Activated T-cell treated with anti-CD3 and anti-CD28 coated beads for 1 hour (primary cell): Measurements from ENCODE around the gene KCTD5.

Experiments
- DNase-seq: peaks from one replicate; pipeline ENCODE4 v3.0.0-alpha.2; 2020; ENCODE audit warnings: low read depth

The KCTD5 gene

DNA sequence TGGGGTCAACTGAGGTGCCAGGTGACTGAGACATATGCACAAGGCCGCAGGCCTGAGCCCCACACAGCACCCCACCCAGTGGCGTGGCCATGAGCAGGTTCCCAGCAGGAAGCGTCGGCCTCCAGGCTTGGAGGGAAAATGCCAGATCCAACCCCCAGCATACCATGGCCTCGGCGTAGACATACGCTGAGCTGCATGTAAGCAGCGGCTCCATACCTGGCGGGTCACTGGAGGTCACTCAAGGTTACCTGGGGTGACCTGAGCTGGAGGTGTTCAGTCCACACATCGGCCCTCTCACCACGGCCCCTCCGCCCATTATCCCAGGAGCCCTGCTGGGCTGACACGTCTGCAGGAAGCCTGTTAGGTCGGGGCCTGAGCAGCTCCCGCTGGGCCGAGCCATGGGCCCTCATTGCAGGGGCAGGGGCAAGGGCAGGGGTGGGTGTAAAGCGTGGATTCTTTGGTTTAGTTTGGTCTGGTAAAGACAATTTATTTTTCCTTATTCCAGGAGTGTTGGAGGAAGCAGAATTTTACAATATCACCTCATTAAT, 15.2 kb downstream of the KCTD5 start:
- DNase-seq = no peak

DNA sequence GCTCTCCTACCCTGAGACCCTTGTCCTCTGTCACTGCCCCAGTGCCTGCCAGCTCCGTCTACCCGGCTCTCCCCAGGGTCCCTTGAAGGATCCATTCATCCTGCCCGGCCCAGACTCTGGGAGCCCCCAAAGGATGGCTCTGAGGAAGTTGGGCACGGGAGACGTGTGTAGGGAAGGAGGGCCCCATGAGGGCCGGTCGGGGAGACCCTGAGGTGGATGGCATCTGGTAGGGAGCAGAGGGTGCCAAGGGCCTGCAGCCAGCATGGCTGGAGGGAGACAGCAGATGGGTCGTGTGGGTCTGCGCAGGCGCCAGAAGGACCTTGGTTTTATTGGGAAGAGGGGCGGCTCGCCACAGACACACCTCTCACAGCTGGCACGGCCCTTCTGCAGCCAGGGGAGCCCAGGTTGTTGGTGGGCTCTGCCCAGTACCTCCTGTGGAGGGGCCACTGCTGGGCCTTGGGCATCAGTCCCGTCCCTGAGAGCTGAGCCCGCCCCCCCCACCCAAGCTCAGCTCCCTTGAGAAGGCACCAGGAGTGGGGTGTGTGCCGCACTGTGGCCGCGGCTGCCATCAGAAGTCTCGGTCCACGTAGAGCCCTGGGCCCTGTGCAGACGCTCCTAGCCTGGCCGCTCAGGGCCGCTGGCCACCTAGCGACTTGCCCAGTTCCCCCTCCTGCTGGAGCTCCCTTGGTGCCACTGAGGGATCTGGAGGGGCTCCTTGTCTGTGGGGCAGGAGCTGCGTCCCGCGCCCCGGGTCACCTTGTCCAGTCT, 16.0 kb downstream of the KCTD5 start:
- DNase-seq = no peak

DNA sequence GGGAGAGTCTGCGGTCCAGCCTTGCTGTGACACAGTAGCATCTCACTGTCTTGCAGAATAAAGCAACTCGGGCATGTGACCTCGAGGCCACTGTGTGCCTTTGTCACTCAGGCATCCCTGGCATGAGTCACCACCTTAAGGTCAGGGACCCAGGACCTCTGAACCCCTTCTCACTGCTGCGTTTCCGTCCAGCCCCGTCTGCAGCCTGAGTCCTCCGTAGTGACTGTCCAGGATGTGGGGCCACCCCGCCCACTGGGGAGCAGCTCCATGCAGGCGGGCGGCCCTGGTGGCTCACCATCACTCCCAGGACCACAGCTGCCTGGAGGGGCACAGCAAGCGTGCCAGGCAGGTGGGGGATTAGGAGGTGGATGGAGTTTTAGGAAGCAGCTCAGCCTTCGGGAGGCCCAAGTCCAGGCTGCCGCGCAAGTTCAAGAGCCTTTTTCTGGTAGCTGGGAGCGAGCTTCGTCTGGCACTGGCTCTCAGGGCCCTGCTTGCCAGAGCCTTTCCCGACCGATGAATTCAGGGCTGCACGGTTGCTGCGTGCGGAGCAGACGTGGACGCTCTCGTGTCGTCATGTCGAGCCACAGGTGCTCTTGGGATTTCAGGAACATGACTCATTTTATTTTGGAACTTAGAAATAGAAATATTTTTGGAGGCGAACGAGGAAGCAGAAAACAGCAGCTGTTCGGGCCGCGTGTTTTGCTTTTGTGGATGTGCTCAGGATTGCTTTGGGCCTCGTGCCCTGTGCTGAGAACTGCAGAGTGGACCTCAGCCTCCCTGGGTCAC, 16.8 kb downstream of the KCTD5 start:
- DNase-seq = no peak

DNA sequence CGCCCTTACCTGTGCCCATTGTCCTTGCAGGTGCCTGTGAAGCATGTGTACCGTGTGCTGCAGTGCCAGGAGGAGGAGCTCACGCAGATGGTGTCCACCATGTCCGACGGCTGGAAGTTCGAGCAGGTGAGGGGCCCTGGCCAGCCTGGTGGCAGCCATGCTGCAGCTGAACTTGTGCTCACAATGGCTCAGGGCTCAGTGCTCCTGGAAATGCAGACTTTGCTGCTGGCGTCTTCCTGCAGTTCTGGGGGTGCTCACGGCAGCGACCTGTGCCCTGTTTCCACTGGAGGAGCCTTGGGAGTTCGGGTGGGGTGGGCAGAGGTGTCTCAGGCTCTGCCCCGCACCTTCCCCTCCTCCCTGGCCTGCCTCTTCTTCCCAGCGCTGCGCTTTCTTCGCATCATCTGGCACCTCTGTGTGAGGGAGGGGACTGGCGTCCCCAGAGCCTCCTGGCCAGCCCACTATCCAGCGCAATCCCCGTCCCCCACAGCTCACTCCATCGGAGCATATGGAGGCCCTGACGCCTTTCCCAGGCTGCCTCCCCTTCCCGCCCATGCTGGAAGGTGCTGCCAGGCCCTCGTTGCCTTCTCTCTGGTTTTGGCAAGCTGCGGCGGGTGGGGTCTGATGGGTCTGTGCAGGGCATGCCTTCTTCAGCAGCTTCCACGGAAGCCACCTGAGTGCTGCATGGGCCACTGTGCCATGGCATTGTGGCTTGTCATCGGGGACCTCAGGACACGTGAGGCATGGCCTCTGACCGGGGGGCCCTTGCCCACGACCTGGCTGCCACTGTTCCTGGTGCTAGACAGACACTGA, 17.7 kb downstream of the KCTD5 start:
- no peak for DNase-seq

DNA sequence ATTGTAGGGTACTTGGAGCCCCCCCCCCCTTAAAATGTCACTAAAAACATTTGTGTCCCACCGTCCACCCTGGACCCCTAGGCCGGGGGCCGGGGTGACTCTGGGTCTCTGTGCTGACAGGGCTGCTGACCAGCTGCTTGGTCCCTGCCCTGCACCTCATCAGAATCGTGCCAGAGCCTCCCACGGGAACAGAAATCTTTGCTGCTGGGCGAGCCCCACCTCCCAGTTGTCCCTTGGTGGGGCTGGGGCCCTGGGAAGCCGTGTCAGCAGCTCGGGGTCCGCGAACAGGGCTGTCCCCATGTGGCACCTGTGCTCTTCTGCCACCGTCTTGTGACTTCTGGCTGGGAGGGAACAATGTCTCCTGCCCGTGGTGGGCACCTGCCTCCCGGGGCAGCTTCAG, 18.5 kb downstream of the KCTD5 start:
- DNase-seq = no peak

DNA sequence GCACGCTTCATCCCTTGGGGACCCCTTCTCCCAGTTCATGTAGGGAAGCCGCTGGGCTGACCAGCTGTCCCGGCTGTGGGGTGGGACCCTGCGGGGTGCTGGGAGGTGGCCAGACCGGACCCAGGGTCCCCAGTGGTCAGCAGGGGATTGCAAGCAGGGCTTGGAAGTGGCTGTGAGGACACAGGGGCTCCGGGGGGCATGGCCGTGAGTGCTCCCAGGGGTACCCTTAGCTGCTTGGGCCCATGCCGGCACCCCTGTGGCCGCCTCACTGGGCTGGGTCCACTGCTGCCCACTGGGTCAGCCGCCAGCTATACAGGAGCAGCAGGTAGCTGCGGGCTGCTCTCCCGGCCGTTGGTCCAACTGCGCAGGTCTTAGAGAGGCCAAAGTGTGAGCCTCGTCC, 18.9 kb downstream of the KCTD5 start:
- no peak for DNase-seq

DNA sequence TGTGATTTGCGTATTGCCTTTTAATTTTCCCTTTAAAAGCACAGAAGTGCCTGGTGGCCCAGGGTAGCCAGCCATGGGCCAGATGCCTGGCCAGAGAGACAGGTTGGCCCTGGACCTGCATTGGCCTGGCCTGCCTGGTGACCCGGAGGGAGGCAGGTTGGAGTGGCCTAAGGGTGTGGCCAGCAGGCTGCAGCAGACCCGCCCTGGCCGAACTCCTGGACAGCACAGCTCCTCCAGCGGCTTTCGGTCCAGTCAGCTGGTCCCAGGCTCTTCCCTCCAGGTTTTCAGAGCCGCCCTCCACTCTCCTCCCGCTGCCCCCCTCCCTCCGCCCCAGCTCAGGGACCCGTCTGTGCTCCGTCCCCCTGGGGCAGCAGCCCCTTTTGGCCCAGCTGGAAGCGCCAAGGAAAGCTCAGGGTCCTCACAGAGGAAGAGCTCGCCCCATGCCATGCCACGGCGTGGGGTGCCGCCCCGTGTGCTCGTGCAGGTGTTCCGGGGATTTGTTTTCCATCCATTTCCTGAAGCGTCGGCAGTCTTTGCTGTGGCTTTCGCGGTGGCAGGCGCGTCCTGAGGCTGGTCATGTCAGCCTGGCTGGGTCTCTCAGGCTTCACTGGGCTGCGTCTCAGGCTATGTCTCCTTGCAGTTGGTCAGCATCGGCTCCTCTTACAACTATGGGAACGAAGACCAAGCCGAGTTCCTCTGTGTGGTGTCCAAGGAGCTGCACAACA, 19.6 kb downstream of the KCTD5 start:
- no peak for DNase-seq

DNA sequence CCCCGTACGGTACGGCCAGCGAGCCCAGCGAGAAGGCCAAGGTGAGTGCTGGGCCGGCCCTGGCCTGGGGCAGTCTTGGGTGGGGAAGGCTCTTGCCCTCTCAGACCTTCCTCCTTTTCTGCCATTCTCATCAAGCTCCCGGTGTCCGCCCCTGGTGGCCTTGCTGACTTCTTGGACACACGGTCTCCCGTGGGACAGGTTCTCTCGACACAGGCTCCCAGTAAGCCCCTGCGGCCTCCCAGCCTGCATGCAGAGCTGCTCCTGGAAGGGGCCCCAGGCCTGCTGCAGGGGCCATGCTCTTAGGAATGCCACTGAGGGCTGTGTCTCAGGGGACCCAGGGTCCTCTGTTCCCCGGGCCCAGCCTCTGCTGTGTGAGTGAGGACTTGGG, 20.1 kb downstream of the KCTD5 start:
- no peak for DNase-seq

DNA sequence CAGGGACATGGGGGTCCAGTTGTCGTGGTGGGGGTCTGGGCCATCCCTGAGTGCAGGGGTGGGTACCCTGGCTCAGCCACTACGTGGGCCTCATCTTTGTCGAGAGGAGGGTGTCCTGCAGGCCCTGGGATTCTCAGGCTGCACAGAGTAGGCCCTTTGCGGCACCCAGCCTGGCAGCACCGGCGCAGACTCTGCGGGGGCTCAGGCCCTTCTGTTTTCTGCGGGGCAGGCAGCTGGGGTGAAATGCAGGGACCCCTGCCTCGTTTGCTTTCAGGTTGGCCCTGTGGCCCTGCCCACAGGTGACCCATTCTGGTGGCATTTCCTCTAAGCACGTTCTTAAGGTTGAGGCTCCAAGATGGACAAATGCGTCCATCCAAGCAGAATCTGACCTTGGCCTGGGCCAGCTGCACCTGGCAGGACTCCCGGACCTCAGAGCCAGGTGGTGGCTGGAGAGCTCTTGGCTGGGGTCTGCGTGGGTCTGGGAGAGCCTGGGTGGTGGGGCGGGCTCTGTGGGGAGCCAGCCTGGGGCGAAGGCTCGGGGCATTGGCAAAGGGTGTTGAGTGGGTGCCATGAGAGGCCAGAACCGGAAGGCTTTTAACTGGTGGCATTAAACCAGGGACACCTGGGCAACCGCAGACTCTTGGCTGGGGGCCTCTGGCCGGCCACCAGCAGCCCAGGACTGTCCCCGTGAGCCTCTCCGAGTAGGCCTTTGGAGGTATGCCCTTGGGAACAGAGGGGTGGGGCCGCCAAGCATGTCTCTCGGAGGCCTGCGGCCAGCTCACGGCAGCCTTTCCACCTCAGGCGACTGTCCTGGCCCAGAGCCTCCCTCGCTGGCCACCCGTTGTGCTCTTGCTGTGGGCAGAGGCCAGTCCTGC, 20.8 kb downstream of the KCTD5 start:
- DNase-seq = no peak

DNA sequence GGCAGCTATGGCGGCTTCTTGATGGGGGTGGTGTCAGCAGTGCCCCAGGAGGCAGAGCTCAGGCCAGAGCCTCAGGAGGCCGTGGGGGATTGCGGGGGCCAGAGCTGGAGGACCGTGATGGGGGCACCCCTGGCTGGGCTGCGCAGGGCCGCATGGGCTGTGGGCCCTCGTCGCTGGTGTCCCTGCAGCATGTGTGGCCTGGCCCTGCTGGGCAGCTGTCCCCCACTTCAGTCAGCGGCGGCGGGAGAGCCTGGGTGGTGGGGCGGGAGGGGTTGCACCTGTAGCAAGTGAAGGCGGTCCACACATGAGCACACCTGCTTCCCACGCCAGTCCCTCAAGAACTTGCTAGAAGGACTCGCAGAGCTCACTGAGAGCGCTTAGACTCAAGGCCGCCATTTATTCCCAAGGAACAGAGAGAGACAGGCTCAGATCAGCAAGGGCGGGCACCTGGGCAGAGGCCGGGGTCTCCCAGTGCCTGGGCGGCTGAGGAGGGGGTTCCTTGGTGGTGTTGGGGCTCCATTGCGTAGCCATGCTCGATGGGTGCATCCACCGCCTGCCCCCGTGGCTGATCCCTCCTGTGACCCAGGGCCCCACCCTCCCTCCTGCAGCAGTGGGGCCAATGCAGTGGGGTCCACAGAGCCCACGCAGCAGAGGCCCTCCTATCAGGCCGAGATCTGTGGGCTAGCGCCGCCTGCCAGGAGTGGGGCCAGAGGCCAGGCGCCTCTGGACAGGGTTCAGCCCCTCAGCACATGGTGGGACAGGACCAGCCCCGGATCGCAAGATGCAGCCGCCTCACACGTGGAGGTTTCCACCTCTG, 22.1 kb downstream of the KCTD5 start:
- no peak for DNase-seq

DNA sequence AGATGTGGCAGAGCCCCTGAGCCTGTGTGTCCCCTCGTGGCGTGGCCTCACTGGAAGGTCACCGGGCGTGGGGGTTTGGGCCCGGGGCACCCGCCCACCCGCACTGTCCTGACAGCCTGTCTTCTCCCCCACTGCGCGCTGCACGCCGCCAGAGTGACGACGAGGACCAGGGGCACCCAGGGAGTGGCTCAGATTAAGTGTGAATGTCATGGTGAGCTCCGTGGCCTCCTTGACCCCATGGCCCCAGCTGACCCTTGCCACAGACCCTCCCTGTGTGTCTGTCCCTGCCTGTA, 22.6 kb downstream of the KCTD5 start:
- no peak for DNase-seq

DNA sequence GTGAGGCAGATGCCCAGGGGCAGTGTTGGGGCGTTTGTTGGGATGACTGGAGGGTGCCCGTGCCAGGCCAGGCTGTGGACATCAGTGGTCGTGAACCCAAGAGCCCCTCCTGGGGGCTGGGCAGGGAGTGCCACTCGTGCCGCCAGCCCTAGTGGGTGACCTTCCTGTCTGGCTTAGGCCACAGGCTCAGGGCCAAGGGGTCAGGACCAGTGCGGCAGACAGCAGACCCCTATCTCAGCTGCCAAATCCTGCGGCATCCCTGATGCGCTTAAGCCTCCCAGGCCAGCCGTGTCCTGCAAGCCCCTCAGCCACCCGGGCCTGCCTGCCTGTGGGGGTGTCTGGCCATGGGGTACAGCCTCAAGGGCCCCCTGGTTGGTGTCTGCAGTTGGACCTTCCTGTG, 23.0 kb downstream of the KCTD5 start:
- no peak for DNase-seq

DNA sequence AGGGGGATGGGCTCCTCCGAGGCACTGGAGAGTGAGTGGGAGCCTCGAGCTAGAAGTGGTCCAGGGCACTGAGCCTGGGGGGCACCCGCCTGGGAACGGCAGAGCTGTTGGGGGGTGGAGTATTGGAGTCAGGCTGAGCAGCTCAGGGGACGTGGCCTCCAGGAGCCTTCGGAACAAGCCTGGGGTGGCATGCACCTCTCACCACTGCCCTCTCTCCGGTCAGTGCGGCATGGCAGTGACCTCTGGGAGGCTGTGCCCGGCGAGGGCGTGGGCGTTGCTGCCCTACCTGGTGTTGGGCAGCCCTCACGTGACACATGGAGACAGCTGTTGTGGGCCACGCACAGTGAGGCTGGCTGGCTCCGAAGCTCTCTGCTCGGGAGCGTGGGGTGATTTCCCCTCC, 23.8 kb downstream of the KCTD5 start:
- no peak for DNase-seq

DNA sequence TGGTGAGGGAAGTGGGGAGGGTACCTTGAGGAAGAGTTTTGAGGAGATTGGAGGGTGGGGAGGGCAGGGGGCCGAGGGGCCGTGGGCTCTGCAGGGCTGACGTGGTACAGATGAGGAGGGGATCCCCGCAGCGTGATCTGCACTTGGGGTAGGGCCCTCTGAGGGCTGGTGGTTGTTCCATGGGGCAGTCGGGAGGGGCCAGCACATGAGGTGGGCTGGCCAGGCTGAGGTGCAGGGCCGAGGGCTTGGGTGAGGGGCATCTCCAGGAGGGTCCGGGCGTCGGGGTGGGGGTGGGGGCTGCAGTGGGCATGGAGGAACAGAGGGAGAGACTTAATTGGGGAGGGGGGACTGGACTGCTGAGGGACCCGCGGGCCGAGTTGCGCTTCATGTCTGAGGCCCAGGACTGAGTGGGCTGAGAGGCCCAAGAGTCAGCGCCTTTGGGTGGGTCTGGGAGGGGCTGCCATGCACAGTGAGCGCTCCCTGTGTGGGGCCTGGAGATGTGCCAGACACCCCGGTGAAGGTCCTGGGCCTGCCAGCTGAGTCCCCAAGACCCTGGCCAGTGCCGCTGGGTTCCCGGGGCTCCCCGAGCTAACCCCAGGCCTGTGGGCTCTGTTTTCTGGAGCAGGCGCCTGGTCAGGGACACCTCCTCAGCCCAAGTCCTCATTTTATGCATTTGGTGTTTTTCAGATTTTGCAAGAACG, 24.4 kb downstream of the KCTD5 start:
- DNase-seq = no peak

DNA sequence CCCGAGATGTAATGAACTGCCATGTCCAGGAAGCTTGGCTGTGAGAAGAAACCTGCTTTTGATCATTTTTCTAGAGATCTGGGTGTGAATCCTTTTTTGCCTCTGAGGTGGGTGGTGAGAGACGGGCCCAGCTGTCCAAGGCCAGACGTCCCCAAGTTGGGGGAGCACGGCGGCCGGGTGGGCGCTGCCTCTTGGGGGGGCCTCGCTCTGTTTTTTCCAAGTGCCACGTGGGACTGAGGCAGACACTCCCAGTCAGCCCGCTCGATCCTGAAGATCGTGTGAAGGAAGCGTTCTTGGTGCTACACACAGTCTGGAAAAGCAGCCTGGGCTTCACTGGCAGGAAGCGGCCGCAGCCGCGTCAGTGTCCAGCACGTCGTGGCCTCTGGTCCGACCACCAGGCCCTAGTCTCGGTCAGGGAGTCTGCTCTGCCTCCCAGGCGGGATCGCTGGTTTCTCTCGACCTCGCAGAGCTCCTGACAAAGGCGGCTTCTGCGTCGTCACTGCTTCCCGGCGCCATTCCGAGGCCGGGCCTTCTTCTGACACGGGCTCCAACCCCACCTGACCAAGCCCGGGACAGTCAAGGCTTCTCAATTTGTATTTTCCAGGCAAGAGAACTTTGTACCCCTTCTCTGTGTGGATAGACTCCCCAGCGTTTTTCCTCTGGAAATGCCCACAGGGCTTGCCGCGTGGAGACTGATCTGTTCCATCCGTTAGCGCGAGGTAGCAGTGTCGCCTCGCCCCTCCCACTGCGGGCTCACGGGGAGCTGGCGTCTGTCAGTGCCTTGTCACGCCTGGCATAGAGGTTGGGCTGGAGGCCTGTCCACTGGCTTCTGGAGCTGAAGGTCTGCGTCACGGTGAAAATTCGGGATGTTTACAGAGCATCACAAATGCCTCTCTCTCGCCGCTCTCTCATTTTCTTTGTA, 25.3 kb downstream of the KCTD5 start:
- DNase-seq = no peak

DNA sequence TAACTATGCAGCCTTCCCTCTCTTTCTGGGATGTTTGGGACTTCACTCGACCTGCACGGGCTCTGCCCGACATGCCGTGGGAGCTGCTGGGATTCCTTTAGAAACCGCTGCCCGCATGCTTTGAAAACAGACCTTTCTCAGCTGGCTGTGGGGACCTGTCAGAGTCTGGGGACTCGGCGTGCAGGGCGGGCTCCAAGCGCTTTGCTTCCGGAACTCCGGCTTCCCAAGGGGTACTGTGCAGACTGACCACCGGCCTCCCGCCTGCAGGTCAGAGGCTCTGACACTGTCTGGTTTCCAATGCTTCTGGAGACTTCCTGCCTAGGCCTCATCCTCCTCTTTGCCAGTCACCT, 25.9 kb downstream of the KCTD5 start:
- DNase-seq = no peak

DNA sequence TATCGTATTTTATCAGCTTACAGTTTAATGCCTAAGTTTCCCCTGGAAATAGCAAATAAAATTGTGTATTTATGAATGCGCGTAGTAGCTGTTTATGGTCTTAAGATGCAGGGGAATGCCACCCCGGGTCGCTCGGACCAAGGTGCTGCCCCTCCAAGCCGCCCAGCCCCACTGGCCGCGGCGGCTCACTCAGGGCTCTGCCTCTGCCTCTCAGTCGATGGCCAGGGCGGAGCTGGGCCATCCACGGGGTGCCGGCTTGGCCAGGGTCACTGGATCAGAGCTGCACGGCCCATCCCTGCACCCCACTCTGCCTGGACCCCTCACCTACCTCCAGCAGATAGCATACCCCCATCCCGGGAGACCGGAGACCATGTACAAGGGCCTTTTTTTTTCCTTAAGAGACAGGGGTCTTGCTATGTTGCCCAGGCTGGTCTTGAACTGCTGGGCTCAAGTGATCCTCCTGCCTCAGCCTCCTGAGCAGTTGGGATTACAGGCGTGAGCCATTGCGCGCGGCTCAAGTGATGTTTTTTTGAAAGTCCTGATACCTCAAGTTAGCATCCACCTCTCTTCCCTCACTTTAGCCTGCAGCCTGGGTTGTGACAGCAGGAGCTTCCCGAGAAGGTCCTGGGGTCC, 26.7 kb downstream of the KCTD5 start:
- no peak for DNase-seq

DNA sequence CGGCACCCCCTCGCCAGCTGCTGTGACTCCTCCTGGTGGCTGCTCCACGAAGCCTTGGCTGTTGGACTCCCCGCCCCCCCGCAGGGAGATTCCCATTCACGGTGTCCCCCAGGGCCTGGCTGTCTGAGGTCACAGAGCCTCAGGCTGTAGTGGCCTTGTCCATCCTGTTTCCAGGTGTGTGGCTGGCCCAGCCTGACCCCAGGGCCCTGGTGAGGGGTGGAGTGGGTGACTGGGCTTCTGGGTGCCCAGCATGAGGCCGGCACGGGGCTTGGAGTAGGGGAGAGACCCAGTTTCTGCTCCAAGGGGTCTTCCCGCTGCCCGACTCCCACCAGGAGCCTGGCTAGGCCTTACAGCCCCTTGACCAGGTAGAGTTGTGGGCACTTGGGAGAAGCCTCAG, 27.3 kb downstream of the KCTD5 start:
- DNase-seq = no peak
